Endothelial cell of umbilical vein (primary cell): Measurements from ENCODE around the gene RNF121. TPM values are rescaled to one million over a fixed set of nuclear protein-coding genes. Genes with fewer than 3 reads are reported as not detected.
"Not testable (repeated sequence)": the region's sequence is repeated elsewhere in the genome, so short reads cannot be mapped to it uniquely, and the experiment has no call there.

ENCODE experiments used
- BruUV-seq: library from RNA; stranded (reverse); fragments of 400-500 nt; replicated peaks from 2 replicates; lab custom pipeline; 2021; lab: Mats Ljungman, UMichigan
- CTCF ChIA-PET: fragments of 300-600, 350-600 bp; sonication (Branson Sonifier 250); formaldehyde crosslinking; loops from one replicate; lab custom pipeline; 2021; ENCODE audit warnings: antibody characterized with exemption, inconsistent platforms; lab: Charles Lee
- POLR2A ChIA-PET: fragments of 300-600, 350-600 bp; sonication (Branson Sonifier 250); formaldehyde crosslinking; loops from one replicate; lab custom pipeline; 2021; ENCODE audit warnings: antibody characterized with exemption, inconsistent platforms; lab: Charles Lee
- DNase-seq: peaks from one replicate; pipeline ENCODE4 v3.0.0-alpha.2; 2011; ENCODE audit warnings: low read depth, low spot score
- FAIRE-seq: peaks from 2 replicates; lab custom pipeline; 2011; peaks lifted over from hg19 to GRCh38; lab: Jason Lieb, UNC
- H2AFZ ChIP-seq: 2 replicates; pipeline ENCODE4 v1.6.0; 2012; ENCODE audit warnings: low read depth, low read length, control low read depth, inconsistent platforms
- H3K27ac ChIP-seq: 2 replicates; pipeline ENCODE4 v1.5.1; 2011; ENCODE audit warnings: low read depth, mild to moderate bottlenecking, control low read depth, low read length, moderate library complexity; ENCODE audit not compliant: insufficient read depth
- H3K27me3 ChIP-seq, 2 experiments: 2 replicates each; pipeline versions ENCODE4 v1.6.0 to v1.6.1; 2011; ENCODE audit warnings: low read length in 2 of 2, mixed read lengths in 1 of 2; ENCODE audit not compliant: control insufficient read depth in 2 of 2, insufficient read depth in 2 of 2
- H3K36me3 ChIP-seq, 2 experiments: 2 replicates in 1 of 2; 3 replicates in 1 of 2; pipeline ENCODE4 v1.5.1; 2011; ENCODE audit warnings: low read length in 2 of 2, mild to moderate bottlenecking in 1 of 2, moderate library complexity in 1 of 2; ENCODE audit not compliant: control insufficient read depth in 2 of 2, insufficient read depth in 2 of 2; ENCODE audit errors: extremely low read depth in 1 of 2
- H3K4me1 ChIP-seq: 3 replicates; pipeline ENCODE4 v1.5.1; 2011; ENCODE audit warnings: mild to moderate bottlenecking, low read length; ENCODE audit not compliant: control insufficient read depth, insufficient read depth; ENCODE audit errors: extremely low read depth
- H3K4me2 ChIP-seq: 2 replicates; pipeline ENCODE4 v1.6.1; 2011; ENCODE audit warnings: low read length, control low read depth, mixed read lengths; ENCODE audit not compliant: insufficient read depth
- H3K4me3 ChIP-seq, 3 experiments: fragments of 200-600 bp in 1 of 3; sonication (generic), shearing (Covaris generic) in 1 of 3; replicated peaks in 1 of 3; 2 replicates each; pipeline ENCODE4 v1.5.1; 2011 to 2016; ENCODE audit warnings: control low read depth in 3 of 3, low read length in 3 of 3, mild to moderate bottlenecking in 2 of 3, inconsistent platforms in 1 of 3, low read depth in 1 of 3, moderate library complexity in 1 of 3; ENCODE audit not compliant: insufficient read depth in 1 of 3
- H3K79me2 ChIP-seq: 2 replicates; pipeline ENCODE4 v1.6.0; 2012; ENCODE audit warnings: low read length, inconsistent platforms; ENCODE audit not compliant: control insufficient read depth, insufficient read depth
- H3K9ac ChIP-seq: replicated peaks from 2 replicates; pipeline ENCODE3; 2011; ENCODE audit warnings: low read length, control low read depth; ENCODE audit not compliant: insufficient read depth; ENCODE audit errors: extremely low read depth
- H3K9me1 ChIP-seq: replicated peaks from 3 replicates; pipeline ENCODE4 v1.6.0; 2011; ENCODE audit warnings: mild to moderate bottlenecking, low read length; ENCODE audit not compliant: control insufficient read depth, insufficient read depth; ENCODE audit errors: extremely low read depth
- H3K9me3 ChIP-seq: replicated peaks from 2 replicates; pipeline ENCODE4 v1.5.1; 2012; ENCODE audit warnings: low read length, inconsistent platforms; ENCODE audit not compliant: control insufficient read depth, insufficient read depth
- H4K20me1 ChIP-seq: replicated peaks from 2 replicates; pipeline ENCODE3; 2011; ENCODE audit warnings: mild to moderate bottlenecking, low read length; ENCODE audit not compliant: control insufficient read depth, insufficient read depth; ENCODE audit errors: extremely low read depth
- CTCF ChIP-seq, 2 donors: IDR thresholded peaks; 1 replicate in 1 of 2; 2 replicates in 1 of 2; pipeline ENCODE4 v1.5.1; 2011; ENCODE audit warnings: low read length in 2 of 2, mild to moderate bottlenecking in 2 of 2, moderate library complexity in 2 of 2, control low read depth in 1 of 2, inconsistent platforms in 1 of 2, low read depth in 1 of 2; ENCODE audit not compliant: insufficient read depth in 1 of 2; ENCODE audit errors: extremely low read depth in 1 of 2
- EZH2 ChIP-seq: IDR thresholded peaks from 2 replicates; pipeline ENCODE4 v1.6.1; 2012; ENCODE audit warnings: borderline replicate concordance, low read depth, mild to moderate bottlenecking, moderate library complexity, low read length, inconsistent platforms; ENCODE audit not compliant: severe bottlenecking
- FOS ChIP-seq: IDR thresholded peaks from 2 replicates; pipeline ENCODE4 v1.6.1; 2011; ENCODE audit warnings: mild to moderate bottlenecking, low read length, moderate library complexity, borderline replicate concordance; ENCODE audit not compliant: insufficient read depth
- GATA2 ChIP-seq: IDR thresholded peaks from 2 replicates; pipeline ENCODE4 v1.7.0; 2011; ENCODE audit warnings: low read depth, mild to moderate bottlenecking, moderate library complexity, mixed read lengths, low read length; ENCODE audit not compliant: insufficient read length, insufficient read depth
- JUN ChIP-seq: IDR thresholded peaks from 2 replicates; pipeline ENCODE4 v1.6.1; 2011; ENCODE audit warnings: borderline replicate concordance, low read depth; ENCODE audit not compliant: insufficient read length, insufficient read depth
- MAX ChIP-seq: IDR thresholded peaks from 2 replicates; pipeline ENCODE4 v1.6.1; 2011; ENCODE audit not compliant: insufficient read depth, insufficient read length
- MYC ChIP-seq: IDR thresholded peaks from one replicate; pipeline ENCODE4 v1.6.1; 2011; ENCODE audit warnings: mild to moderate bottlenecking, low read depth, low read length
- POLR2A ChIP-seq: IDR thresholded peaks from 2 replicates; pipeline ENCODE4 v1.6.1; 2012; ENCODE audit warnings: low read depth, mild to moderate bottlenecking, control low read depth, low read length
- POLR2AphosphoS5 ChIP-seq: IDR thresholded peaks from 2 replicates; pipeline ENCODE4 v1.6.1; 2012; ENCODE audit warnings: low read depth, mild to moderate bottlenecking, control low read depth, low read length, moderate library complexity; ENCODE audit not compliant: insufficient read depth
- dilution Hi-C: fragments of 300-500 bp; cut with MboI; formaldehyde crosslinking; loops from one replicate; pipeline ENCODE4 v1.15.0; 2019; ENCODE audit warnings: low sequenced_read_pairs; ENCODE audit not compliant: extremely low pct_ligation_motif_present
- intact Hi-C: fragments of 100-400 bp; cut with micrococcal nuclease; formaldehyde crosslinking; loops from one replicate; pipeline ENCODE4 v1.10.0; 2022
- polyA plus RNA-seq, 4 experiments: library from polyadenylated mRNA; depleted of rRNA in 3 of 4; stranded (reverse) in 3 of 4; unstranded in 1 of 4; fragments of >200 nt; gene quantifications; 2 replicates each; pipeline versions ENCODE4 v1.2.1 to v1.2.3, GENCODE V29; 2011 to 2012; ENCODE audit warnings: missing spikeins in 1 of 4
- total RNA-seq: library from RNA; stranded (reverse); gene quantifications from 2 replicates; pipeline ENCODE4 v1.2.3, GENCODE V29; 2021

Gene RNF121
- total and polyA plus RNA-seq, 2 donors (not counting 3 experiments of a cell fraction or from before 2014, with no cell fraction given), result 61.4 to 99.9 TPM

GRCh38 chr11:71908218-71908617 lies 20.6 kb upstream of the RNF121 start:
- Histone ChIP-seq H3K4me1 (no peaks in the 10 kb centered on the region), H2AFZ (no peak overlapping the region), H3K9me1 (no peaks in the 10 kb centered on the region), H3K27me3 (no peaks in the 10 kb centered on the region), H3K9ac (no peak overlapping the region), H3K4me3 (no peak overlapping the region), H3K27ac (no peak overlapping the region), H3K9me3 (no peaks in the 10 kb centered on the region), H4K20me1 (no peaks in the 10 kb centered on the region), H3K79me2 (no peaks in the 10 kb centered on the region), H3K4me2 (no peak overlapping the region), H3K36me3 (peaks cover 0 to 1% of the 10 kb centered on the region in 2 experiments)
- BruUV-seq, result no TSS peak
- no peak for DNase-seq
- dilution Hi-C loops, result no loop called here
- FAIRE-seq, result no peak
- ChIA-PET POLR2A (no interaction called here), CTCF (no interaction called here)
- TF ChIP-seq EZH2, result no peak
- TF ChIP-seq MYC, result no peak
- no peak for TF ChIP-seq GATA2
- no peak for TF ChIP-seq FOS
- no peak for TF ChIP-seq MAX
- TF ChIP-seq POLR2AphosphoS5, result no peak
- TF ChIP-seq CTCF (IDR thresholded peaks at IDR 0.05; ENCODE audit: extremely low read depth in 1 of 2, insufficient read depth in 1 of 2, low read depth in 1 of 2, low read length in 2 of 2), result no peak
- no peak for TF ChIP-seq JUN
- TF ChIP-seq POLR2A, result no peak
- intact Hi-C loops, result no loop called here

- H3K36me3 ChIP-seq, dilution Hi-C loops, FAIRE-seq, DNase-seq, H3K9me3 ChIP-seq, BruUV-seq, H3K27ac ChIP-seq, H3K4me2 ChIP-seq, H3K4me3 ChIP-seq, H3K9me1 ChIP-seq, H3K4me1 ChIP-seq, H3K79me2 ChIP-seq, H2AFZ ChIP-seq, intact Hi-C loops, POLR2A ChIA-PET, H4K20me1 ChIP-seq, H3K9ac ChIP-seq, H3K27me3 ChIP-seq: not testable (repeated sequence)
- CTCF ChIA-PET, result interaction anchor here (1.2 kb wide), 1 partner anchor 98 kb away, joined by 3 read pairs; no protein-coding TSS in a partner anchor
These were observed 18.1 kb upstream of the RNF121 start for GRCh38 chr11:71910775-71911174.

- H3K4me1 ChIP-seq, FAIRE-seq, H3K27ac ChIP-seq, H3K9ac ChIP-seq, H3K4me2 ChIP-seq, POLR2A ChIA-PET, intact Hi-C loops, H3K9me3 ChIP-seq, H2AFZ ChIP-seq, H3K79me2 ChIP-seq, H3K27me3 ChIP-seq, H3K36me3 ChIP-seq, BruUV-seq, H4K20me1 ChIP-seq, H3K4me3 ChIP-seq, H3K9me1 ChIP-seq, dilution Hi-C loops, DNase-seq: not testable (repeated sequence)
- CTCF ChIA-PET, result interaction anchor here (0.7 to 1.2 kb wide), 3 partner anchors 47 to 104 kb away, joined by 3 to 4 read pairs (median 3); no protein-coding TSS in a partner anchor
These were observed 17.4 kb upstream of the RNF121 start for GRCh38 chr11:71911321-71911985.
